Measurements from ENCODE around the gene TLR9.

The TLR9 gene

DNA sequence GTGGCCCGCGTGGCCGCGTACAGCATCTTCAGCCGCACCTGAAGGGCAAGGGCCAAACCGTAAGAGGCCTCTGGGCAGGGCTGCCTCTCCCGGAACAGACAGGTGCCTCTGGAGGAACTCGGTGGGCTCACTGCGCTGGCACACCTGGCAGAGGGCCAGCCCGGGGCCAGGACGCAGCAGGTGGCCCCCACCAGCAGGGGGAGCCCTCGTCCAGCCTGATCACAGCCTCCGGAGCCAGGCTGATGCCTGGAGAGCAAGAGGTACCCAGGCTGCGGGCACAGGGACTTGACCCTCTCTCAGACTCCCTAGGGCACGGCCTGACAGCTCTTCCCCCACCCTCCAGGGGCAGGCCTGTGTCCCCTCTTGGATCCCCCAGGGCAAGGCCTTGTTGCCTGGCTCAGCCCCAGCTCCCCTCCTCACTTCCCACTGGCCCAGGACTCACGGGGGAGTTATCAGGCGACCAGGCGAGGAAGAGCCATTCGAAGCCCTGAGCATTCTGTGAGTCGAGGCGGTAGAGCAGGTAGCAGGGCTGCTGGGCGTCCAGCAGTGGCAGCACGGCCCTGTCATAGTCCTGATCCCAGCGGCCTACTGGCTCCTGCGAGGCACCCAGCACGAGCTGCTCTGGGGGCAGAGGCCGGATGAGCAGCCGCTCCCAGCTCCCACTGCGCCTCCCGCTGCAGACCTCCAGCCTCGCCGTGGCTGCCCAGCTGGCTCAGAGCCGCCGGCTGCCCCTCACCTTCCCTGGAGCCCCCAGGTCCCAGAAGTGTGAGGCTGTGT lies 6.2 kb upstream of the TLR9 start:
- DNase-seq: peak; percentile 94 to 95

DNA sequence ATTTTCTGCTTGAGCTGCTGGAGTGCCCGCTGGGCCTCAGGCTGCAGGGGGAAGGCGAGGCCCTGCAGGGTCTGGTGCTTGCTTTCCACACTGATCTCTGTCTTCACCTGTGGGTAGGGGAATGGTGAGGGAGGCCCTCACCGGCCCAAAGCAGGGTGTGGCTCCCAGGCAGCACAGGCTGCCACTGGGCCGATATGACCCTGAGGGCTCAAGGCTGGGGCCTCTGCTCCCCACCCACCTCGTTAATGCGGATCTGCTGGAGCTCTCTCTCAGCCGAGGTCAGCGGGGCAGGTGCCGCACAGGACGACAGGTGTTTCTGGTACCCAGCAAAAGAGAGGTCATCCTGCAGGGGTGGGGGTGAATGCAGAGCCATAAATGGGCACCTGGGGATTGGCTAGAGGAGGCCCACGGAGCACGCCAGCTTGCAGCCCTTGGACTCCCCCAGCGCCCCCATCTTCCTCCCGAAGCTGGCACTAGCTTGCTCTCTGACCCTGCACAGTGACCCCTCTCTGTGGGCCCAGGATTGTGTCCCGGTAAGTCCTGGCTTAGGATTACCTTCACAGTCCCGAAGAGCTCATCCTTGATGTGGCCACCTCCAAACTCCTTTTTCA lies 5.5 kb upstream of the TLR9 start:
- DNase-seq: no peak

- DNase-seq: no peak
Measured at GRCh38 chr3:52230461-52230860, 5.0 kb upstream of the TLR9 start.

GRCh38 chr3:52229656-52230055 lies 4.2 kb upstream of the TLR9 start:
- DNase-seq: no peak

DNA sequence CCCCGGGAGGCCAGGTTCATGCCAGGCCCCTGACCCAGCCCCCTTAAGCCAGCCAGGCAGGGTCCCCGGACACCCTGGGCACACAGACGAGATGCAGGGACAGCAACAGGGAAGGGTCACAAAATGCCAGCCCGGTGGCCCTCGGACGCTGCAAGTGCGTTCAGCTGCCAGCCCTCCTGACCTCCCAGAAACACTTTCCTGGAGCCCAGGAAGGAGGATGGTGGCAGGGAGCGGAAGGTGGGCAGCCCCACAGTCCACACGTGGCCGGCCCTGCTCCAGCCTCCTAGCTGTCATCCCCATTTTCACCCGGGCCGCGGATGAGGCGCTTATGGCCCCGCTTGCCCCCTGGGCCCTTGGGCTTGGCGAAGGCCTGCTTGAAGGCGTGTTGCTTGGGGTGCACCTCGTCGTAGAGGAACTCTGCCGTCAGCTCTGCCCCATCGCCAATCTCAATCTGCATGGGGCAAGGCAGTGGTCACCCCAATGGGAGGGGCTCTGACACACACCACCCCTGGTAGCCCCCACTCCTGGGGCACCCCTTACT lies 3.4 kb upstream of the TLR9 start:
- DNase-seq: no peak

GRCh38 chr3:52228266-52228665 lies 2.8 kb upstream of the TLR9 start:
- no peak for DNase-seq

- DNase-seq: no peak
Measured at GRCh38 chr3:52227766-52228165, 2.3 kb upstream of the TLR9 start.

DNA sequence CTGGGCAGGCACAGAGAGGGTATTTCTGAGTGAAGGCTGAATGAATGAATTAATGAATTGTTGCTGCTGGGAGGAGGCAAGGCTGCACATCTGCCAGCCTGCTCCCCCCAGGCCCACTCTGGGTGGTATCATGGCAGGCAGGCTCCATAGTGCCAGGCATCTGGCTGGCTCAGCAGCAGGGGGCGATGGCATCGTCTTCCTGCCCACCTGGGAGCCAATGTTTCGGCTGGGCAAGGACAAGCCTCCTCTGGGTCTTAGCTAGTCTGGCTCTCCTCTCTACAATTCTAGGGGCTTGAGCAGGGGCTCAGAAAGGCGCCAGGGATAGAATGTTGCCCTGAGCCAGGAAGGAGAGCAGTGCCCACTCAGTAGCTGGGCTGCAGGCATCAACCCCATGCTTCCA lies 1.7 kb upstream of the TLR9 start:
- no peak for DNase-seq

GRCh38 chr3:52226229-52226817 lies 878 bp upstream of the TLR9 start:
- DNase-seq: no peak

DNA sequence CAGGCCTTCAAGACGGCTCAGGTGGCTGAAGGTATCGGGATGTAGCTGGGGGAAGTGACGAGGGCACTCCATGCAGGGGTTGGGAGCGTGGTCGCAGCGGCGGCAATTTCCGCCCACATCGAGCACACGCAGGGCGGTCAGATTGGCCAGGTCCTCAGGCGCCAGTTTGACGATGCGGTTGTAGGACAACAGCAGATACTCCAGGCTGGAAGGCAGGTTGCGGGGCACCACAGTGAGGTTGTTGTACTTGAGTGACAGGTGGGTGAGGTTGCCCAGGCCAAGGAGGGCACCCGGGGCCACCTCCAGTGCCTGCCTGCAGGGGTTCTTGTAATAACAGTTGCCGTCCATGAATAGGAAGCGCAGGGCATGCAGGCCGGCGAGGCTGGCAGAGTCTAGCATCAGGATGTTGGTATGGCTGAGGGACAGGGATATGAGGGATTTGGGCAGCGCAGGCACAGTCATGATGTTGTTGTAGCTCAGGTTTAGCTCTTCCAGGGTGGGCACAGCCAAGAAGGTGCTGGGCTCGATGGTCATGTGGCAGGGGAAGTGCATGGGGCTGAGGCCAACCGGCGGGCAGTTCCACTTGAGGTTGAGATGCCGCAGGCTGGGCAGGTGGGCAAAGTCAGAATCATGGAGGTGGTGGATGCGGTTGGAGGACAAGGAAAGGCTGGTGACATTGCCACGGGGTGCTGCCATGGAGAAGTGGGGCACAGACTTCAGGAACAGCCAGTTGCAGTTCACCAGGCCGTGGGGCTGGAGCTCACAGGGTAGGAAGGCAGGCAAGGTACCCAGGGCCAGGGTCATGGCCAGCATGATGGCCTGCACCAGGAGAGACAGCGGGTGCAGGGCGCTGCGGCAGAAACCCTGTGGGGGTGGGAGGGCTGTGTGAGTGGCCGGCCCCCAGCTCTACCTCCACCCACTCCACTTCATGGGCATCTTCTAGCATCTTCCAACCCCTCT lies 1.7 kb downstream of the TLR9 start:
- no peak for DNase-seq

- no peak for DNase-seq
Measured at GRCh38 chr3:52222319-52223221, 2.9 kb downstream of the TLR9 start.

- no peak for DNase-seq
Measured at GRCh38 chr3:52221563-52222318, 3.7 kb downstream of the TLR9 start.

- no peak for DNase-seq
Measured at GRCh38 chr3:52221141-52221562, 4.3 kb downstream of the TLR9 start.

DNA sequence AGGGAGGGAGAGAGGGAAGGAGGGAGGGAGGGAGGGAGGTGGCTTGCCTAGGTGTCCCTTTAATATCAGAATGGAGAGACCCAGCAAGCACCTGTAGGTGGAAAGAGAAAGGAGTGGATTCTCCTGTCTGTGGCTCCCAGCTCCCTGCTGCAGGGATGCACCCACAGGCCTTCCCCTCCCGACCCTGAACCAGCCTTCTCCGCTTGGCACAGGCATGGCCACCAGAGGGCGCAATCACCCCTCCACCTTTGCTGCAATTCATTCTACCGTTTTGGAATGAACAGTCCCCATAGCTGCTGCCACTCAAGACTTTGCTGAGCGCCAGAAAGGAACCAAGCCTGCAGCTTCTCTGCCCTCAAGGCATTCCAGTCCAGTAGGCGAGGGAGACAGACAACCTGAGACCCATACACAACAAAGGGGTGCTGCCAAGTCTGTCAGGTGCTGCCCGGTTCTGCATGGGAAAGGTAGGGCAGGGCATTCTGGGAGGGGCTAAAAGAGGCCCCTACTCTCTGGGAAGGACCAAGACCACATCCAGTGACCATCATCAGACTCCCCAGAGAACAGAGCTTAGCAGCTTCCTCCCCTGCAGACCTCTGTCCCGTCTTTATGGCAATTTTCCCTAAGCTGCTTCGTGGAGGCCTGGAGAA lies 4.9 kb downstream of the TLR9 start:
- DNase-seq: peak; percentile 94 to 97

DNA sequence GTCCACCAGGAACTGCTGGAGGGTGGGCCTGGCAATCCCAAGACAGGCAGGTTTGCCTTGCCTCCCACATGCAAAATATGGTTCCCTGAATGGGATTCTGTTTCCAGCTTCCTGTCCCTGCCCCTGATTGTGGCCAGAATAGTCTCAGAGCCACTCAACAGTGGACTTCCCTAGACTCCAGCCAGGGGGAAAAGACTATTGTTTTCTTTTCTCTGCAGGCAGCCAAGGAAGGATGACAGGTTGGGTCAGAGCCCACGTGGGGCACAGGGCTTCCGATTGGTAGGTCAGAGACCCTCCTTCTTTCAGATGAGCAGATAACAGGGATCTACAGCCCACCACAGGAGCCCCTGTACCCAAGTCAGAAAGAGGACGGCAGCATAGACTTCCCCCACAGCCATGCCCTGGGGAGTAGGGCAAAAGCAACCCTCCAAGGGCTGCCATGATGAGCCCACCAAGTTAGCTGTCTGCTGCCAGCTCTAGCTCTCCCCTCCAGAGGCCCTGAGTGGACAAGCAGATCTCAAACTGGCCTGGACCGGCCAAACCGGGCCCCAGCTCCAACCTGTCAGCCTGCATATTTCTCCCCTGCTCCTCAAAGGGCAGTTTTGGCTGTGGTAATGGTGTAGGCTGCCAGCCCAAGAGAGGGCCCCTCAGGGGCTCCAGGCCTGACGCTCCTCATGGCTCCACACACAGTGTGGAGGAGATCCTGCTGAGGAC lies 6.4 kb downstream of the TLR9 start:
- DNase-seq: no peak

DNA sequence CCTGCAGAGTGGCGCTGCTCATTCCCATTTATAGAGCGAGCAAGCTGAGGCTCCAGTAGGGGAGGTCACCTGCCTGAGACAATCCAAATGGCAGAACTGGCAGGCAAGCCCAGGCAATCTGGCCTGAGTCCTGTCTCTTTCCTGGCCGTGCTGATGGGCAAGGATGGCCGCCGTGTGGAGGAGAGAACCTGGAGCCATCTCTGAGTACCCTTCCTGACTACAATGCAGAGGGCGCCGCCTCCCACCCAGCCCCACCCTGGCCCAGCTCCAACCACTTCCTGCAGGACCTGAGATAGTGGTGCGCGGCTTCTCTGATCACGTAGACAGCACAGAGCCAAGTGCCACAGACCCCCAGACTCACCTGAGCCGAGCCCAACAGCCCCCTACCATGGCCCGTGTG lies 7.0 kb downstream of the TLR9 start:
- DNase-seq: no peak

DNA sequence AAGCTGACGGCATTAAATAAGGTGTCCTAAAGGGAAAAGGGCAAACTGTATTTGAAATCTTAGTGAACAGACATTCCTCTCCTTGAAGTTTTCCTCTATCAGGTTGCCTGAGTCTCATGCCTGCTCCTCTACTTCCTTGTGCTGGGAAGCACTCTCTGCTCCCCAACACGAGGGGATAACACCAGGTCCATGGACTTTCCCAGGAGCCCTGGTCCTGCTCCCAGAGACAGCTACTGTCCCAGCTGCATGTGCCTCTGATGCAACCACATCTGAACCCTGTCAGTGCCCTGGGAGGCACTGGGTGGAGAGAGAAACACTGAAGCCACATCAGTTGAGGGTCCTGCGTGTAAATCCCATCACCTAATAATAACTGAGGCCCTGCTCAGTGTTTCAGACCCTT lies 7.4 kb downstream of the TLR9 start:
- no peak for DNase-seq

- DNase-seq: no peak
Measured at GRCh38 chr3:52217409-52217805, 8.0 kb downstream of the TLR9 start.

DNA sequence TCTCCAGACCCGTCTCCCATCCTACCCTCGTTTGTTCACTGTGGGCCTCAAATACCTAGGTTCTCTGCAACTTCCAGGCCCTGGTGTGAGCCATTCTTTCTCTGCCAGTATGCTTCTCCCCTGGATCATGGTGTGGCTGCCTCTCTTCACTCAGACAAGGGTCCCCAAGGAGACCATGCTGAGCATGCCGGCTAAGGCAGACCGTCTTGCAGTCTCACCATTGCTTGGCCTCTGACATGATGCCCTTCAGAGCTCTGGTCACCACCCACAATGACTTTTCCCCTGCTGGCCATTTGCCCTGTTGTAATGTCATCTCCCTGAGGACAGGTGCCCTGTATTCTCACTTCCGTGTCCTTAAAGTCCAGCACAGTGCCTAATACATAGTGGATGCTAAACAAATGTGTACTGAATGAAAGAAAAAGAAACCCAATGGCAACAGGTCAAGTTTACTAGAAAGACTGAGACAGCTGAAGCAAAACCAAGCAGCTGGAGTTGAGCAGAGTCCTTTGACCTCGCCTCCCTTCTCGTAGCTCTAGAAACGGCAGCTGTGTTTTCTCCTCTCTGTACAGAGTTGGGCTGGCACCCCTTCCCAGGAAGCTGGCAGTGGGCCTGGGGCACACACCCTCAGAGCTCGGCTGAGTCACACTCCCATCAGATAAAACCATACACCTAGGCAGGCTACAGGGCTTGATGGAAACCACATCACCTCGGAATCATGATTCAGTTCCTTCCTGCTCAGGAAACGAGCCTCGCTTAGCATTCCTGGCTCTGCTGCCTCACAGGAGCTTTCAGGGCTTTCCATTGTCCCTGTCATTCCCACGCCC lies 8.6 kb downstream of the TLR9 start:
- no peak for DNase-seq

All from stimulated activated CD4-positive, alpha-beta T cell treated with anti-CD3 and anti-CD28 coated beads, Interleukin-2, amount 100 ng/mL, for 48 hours (primary cell).